GM21529 (cell line): ENCODE results near the gene TLK1.

Source experiments
- ATAC-seq: cut with Tn5 transposase; IDR thresholded peaks from one replicate; pipeline ENCODE4 v1.9.1; 2021; ENCODE audit not compliant: unreplicated experiment

Gene TLK1

DNA sequence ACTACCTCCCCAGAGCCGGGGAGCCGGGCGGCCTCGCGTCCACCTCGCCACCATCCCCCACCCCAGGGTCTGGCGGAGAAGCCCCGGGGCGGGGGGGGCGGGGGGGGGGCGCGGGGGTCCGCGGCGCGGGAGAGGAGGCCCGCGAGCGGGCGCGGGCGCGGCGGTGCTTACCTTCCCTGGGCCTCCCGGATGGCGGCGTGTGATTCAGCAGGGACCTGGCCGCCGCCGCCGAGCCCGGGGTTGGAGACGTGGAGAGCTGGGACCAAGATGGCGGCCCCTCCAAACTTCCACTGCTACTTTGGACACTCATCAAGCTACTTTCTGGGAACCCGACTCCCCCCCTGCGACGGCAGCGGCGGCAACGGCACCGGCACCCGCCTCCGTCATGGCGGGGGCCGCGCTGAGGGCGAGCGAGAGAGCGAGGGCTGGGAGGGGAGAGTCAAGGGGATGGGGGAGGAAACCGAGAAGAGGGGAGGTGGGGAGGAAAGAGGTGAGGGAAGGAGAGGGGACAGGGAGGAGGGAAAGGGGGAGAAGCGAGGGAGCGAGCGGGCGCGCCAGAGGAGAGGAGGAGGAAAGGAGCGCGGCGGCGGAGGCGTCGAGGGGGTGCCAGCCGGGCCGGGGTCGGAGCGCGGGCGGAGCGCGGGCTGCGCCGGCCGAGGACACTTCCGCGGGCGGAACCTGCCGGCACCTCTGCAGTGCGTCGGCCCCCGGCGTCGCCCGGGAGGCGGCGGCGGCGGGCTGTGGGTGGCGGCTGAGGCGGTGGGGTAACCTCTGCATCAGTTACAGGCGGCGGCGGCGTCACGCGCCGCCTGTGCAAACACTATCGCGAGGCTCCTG lies at the start of gene TLK1:
TLK1 (minus strand) TSS at position 775 of the 837 bp plus-strand sequence; CDS start at position 310, 465 bp downstream.
- peak; percentile 44 for ATAC-seq

- no peak for ATAC-seq
These were observed 49.6 kb upstream of the TLK1 start for GRCh38 chr2:171210216-171210863.

DNA sequence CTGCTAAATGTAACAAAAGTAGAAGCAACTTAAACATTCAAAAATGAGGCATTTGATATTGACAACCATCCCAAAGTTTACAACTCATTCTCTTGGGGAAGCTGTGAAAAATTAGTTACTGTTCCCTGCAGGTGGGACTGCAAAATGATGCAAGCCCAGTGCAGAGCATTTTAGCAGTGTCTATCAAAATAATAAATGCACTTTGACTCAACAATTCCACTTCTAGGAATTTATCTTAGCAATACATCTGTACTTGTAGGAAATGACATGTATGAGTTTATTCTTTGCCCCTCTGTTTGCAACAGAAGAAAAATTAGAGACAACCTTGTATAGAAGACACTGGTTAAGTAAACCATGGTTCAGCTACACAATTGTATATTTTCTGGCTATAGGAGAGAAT lies 48.0 kb upstream of the TLK1 start:
- no peak for ATAC-seq

DNA sequence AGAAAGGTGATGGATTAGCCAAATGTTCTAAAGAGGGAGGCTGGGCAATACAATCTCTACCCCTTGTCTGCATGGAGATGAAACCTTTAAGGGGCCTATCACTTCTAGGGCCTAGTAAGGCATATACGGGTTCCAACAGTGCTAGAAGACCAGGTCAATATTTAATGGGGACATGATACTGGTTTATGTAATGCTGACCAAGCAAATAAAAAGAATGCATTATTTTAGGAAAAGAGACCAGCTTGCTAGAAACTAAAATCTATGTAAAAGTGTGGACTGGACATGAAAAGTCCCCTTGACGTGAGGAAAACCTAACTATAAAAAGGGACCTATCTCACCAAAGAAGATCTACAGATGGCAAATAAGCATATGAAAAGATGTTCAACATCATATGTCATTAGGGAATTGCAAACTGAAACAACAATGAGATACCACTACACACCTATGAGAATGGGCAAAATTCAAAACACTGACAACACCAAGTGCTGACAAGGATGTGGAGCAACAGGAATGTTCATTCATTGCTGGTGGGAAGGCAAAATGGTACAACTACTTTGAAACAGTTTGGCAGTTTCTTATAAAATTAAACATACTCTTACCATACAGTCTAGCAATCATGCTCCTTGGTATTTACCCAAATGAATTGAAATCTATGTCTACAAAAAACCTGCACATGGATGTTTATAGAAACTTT lies 45.9 kb upstream of the TLK1 start:
- no peak for ATAC-seq

- ATAC-seq: no peak
These were observed 44.9 kb upstream of the TLK1 start for GRCh38 chr2:171205551-171205950.

- no peak for ATAC-seq
These were observed 41.1 kb upstream of the TLK1 start for GRCh38 chr2:171201767-171202166.

DNA sequence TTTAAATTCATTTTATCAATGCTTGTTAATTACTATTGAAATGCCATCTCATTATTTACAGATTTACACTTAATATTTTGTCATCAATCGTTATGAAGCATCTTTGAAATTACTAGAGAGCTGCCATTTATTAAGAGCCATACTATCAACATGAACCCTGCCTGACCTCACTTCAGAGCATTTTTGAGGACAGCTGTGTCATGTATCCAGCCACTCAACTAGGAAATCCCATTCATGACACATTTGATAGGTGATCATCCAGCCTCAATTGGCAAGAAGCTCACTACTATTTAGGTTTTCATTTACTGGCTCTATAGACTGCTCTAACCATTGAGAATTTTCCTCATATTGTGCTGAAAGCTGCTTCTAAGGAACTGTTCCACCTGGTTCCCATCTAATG lies 40.6 kb upstream of the TLK1 start:
- no peak for ATAC-seq

GRCh38 chr2:171200469-171200868 lies 39.8 kb upstream of the TLK1 start:
- no peak for ATAC-seq

DNA sequence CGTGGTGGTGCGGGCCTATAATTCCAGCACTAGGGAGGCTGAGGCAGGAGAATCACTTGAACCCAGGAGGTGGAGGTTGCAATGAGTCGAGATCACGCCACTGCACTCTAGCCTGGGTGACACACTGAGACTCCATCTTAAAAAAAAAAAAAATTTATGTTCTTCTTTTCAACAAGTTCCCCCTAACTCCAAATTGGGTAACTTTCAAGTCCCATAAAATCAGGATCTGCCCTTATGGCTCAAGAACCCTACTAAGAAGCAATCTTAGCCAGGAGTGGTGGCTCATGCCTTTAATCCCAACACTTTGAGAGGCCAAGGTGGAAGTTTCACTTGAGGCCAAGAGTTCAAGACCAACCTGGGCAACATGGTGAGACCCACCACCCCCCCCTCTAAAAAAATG lies 30.3 kb upstream of the TLK1 start:
- no peak for ATAC-seq

DNA sequence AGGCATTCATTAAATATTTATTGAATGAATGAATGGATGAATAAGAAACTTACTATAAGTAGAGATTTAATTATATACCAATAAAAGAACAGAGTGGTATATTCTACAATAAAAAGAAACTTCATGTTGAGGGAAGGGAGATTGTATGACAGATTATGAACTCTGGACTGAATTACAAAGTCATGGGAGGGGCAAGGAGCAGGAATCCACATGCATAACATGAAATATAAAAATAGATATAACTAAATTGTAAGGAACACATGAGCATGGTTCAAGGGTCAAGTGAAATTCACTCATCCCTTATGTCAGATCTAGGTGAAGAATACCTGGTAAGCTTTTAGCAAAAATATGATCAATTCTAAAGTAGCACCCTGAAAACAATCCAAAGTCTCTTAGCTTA lies 27.1 kb upstream of the TLK1 start:
- no peak for ATAC-seq

- ATAC-seq: no peak
These were observed 26.5 kb upstream of the TLK1 start for GRCh38 chr2:171187177-171187576.

GRCh38 chr2:171185941-171186340 lies 25.2 kb upstream of the TLK1 start:
- no peak for ATAC-seq

GRCh38 chr2:171185165-171185818 lies 24.6 kb upstream of the TLK1 start:
- ATAC-seq: no peak

DNA sequence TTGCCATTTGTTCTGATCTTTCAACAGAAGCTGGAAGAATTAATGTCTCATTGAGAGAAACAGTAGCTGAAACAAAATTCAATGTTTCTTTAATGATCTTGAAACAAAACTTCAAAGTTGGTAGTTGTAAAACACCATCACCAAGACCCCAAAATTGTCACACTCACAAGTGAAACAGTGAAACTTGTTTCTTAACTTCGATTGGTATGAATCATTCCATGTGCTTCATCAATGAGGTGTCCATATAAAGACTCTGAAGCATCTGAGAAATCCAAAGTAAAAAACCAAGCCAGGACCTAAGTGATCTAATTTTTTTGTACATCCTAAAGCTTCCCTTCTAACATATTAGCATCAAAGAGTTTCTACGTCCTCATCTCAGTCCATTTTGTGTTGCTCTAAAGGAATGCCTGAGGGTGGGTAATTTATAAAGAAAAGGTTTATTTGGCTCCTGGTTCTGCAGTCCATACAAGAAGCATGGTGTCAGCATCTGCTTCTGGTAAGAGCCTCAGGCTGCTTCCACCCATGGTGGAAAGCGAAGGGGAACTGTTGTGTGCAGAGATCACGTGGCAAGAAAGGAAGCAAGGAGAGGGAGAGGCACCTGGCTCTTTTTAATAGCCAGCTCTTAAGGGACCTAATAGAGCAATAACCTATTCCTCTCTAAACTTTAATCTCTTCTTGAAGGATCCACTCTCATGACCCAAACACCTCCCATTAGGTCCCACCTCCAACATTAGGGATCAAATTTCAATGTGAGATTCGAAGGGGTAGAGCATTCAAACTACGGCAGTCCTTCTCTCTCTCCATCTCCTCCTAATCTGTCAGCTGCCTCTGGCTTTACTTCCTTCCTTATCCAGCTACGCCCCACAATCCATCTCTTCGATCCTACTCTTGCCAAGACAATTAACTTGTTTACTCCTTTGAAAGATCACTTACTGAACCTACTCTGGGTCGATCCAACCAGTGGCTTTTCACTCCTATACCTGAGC lies 20.7 kb upstream of the TLK1 start:
- no peak for ATAC-seq

DNA sequence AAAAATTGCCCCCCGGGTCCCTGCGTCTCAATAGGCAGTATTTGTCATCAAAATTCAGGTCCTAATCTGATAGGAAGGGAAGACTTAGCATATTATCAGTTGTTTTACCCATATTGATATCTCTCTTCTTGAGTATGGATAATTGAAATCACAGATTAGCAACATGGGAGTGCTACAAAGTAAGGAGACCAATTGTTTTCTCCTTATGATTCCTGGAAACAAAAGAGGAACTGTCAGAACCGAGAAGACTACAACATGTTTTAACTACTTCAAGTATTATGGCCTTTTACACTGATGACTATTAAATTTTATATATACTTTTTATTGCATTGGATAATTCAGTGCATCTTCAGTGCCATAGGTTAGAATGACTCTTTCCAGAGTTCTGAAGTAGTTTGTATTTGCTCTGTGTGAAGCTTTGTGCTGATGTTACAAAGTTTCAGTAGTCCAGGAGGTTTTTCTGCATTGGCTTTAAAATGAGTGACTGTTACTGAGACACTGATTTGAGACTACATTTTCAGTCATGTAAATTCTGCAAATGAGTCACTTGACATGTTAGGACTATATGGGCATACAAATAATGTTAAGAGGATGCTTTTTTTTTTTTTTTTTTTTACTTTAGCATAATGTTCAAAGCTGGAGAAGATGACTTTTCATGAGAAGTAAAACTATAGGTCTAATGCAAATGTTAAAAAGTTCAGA lies 19.7 kb upstream of the TLK1 start:
- no peak for ATAC-seq

GRCh38 chr2:171178993-171179392 lies 18.3 kb upstream of the TLK1 start:
- no peak for ATAC-seq

- ATAC-seq: no peak
These were observed 15.8 kb upstream of the TLK1 start for GRCh38 chr2:171176516-171176915.

- no peak for ATAC-seq
These were observed 13.4 kb upstream of the TLK1 start for GRCh38 chr2:171174075-171174474.

DNA sequence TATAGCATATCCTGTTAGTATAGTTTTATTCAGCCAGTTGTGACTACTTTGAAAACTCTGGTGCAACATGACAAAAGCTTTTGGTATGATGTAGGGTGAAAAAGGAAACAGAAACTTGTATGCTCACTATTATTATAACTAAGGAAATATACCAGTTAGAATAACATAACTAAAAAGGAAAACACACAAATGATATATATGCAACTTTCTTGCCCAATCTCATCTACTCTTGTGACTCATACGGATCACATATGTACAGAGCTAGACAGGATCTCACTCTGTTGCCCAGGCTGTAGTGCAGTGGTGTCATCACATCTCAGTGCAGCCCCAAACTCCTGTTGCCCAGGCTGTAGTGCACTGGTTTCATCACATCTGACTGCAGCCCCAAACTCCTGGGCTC lies 12.4 kb upstream of the TLK1 start:
- no peak for ATAC-seq

GRCh38 chr2:171171808-171172207 lies 11.1 kb upstream of the TLK1 start:
- ATAC-seq: no peak
